Skeletal muscle satellite cell (primary cell): ENCODE results near the gene COL8A2.
A peak's percentile ranks its signal among the peaks of the same experiment; 100 is the strongest.

ENCODE experiments used
- H3K27me3 ChIP-seq: 2 replicates; pipeline ENCODE4 v1.7.0; 2013; ENCODE audit warnings: low read length; ENCODE audit not compliant: control insufficient read depth, insufficient read depth
- H3K36me3 ChIP-seq: 2 replicates; pipeline ENCODE4 v1.7.0; 2013; ENCODE audit warnings: mild to moderate bottlenecking, control low read depth, low read length; ENCODE audit not compliant: insufficient read depth
- H3K4me1 ChIP-seq: 2 replicates; pipeline ENCODE4 v1.7.0; 2013; ENCODE audit warnings: low read length; ENCODE audit not compliant: control insufficient read depth, insufficient read depth
- H3K4me2 ChIP-seq: 2 replicates; pipeline ENCODE4 v1.7.0; 2013; ENCODE audit warnings: mild to moderate bottlenecking, low read length
- H3K4me3 ChIP-seq: 2 replicates; pipeline ENCODE4 v1.7.0; 2013; ENCODE audit warnings: low read length
- H3K9ac ChIP-seq: 2 replicates; pipeline ENCODE4 v1.7.0; 2013; ENCODE audit warnings: mild to moderate bottlenecking, low read depth, low read length, moderate library complexity
- H3K9me3 ChIP-seq: replicated peaks from 2 replicates; pipeline ENCODE4 v1.7.0; 2013; ENCODE audit warnings: mild to moderate bottlenecking, control low read depth, low read length

COL8A2 gene

DNA sequence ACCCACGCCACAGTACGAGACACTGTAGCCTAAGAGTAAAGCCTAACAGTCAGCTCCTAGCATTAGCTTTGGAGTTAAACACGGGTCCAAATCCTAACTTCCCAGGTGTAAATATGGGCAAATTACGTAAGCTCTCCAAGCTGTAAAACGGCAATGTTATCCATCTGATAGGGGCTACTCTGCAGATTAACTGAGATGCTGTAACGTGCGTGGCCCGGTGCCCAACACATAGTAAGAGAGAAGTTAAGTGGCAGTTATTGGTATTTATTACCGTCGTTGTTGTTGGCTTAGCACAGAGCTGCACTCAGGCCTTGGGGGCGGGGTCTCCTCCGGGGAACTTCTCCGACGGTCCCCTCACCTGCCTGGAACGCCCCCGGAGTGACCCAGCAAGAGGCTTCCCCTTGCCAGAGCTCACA lies 23.8 kb upstream of the COL8A2 start:
- Histone ChIP-seq H3K36me3 (peaks cover 4% of the 10 kb centered on the region), H3K4me3 (peak overlapping the region; percentile 85), H3K9me3 (no peaks in the 10 kb centered on the region), H3K9ac (peak overlapping the region; percentile 92), H3K4me2 (peak overlapping the region; percentile 85), H3K4me1 (peaks cover 34% of the 10 kb centered on the region), H3K27me3 (no peaks in the 10 kb centered on the region)

DNA sequence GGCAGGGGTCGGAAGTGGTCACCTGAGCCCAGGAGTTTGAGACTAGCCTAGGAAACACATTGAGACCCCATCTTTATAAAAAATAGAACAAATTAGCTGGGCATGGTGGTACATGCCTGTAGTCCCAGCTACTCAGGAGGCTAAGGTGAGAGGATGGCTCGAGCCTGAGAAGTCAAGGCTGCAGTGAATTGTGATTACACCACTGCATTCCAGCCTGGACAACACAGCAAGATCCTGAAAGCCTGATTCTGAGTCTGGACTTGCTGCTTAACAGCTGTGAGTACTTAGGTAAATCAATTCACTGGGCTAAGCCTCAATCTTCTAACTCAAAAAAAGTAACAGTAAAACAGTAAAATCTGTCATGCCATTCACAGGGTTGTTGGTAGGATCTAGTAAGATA lies 19.4 kb upstream of the COL8A2 start:
- H3K36me3 ChIP-seq, result peaks cover 20% of the 10 kb centered on the region
- no peaks in the 10 kb centered on the region for H3K27me3 ChIP-seq
- no peak overlapping the region for H3K4me3 ChIP-seq
- H3K9me3 ChIP-seq, result no peaks in the 10 kb centered on the region
- no peak overlapping the region for H3K9ac ChIP-seq
- no peak overlapping the region for H3K4me2 ChIP-seq
- peaks cover 23% of the 10 kb centered on the region for H3K4me1 ChIP-seq

DNA sequence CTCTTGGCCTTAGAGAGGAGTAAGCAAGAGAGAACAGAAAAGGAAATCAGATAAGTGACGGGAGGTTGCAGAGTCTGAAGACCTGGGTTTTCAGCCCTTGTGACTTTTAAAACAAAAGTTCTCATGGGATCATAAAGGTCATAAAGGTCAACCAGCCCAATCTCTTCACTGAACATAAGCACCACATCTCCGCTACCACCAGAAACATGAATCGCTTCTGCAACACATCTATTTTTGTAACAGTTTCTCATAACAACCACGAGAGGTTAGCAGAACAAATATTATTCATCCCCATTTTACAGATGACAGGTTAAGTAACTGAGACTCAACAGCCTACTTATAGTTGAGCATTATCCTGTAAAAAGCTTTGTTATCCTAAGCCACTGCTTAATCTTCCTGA lies 18.4 kb upstream of the COL8A2 start:
- Histone ChIP-seq H3K9ac (no peak overlapping the region), H3K4me1 (peaks cover 21% of the 10 kb centered on the region), H3K36me3 (peaks cover 24% of the 10 kb centered on the region), H3K4me3 (no peak overlapping the region), H3K9me3 (no peaks in the 10 kb centered on the region), H3K4me2 (no peak overlapping the region), H3K27me3 (no peaks in the 10 kb centered on the region)

DNA sequence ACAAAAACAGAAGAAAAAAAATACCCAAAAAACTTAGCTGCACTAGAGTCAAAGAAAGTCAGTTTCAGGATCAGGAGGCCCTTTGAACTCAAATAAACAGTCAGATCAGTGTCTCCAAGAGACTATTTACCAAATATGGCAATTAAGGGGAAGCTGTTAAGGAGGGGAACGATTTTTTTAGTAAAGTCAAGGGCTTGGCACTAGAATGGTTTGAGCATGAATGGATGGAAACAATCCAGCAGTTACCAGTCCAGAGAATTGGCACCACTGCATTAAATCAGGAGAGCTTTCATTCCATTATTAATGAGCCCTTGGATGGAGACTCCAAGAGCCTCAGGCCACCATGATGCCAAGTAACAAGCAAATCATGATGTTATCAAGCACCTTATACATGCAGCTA lies 17.1 kb upstream of the COL8A2 start:
- peaks cover 37% of the 10 kb centered on the region for H3K36me3 ChIP-seq
- peaks cover 22% of the 10 kb centered on the region for H3K4me1 ChIP-seq
- H3K9ac ChIP-seq, result no peak overlapping the region
- H3K4me2 ChIP-seq, result no peak overlapping the region
- H3K27me3 ChIP-seq, result no peaks in the 10 kb centered on the region
- no peaks in the 10 kb centered on the region for H3K9me3 ChIP-seq
- H3K4me3 ChIP-seq, result no peak overlapping the region

- peaks cover 48% of the 10 kb centered on the region for H3K4me1 ChIP-seq
- no peak overlapping the region for H3K4me2 ChIP-seq
- peaks cover 44% of the 10 kb centered on the region for H3K36me3 ChIP-seq
- no peaks in the 10 kb centered on the region for H3K9me3 ChIP-seq
- no peaks in the 10 kb centered on the region for H3K27me3 ChIP-seq
- H3K9ac ChIP-seq, result no peak overlapping the region
- no peak overlapping the region for H3K4me3 ChIP-seq
Observed at GRCh38 chr1:36139521-36139920, 14.5 kb upstream of the COL8A2 start.

GRCh38 chr1:36137776-36138175 lies 12.8 kb upstream of the COL8A2 start:
- no peak overlapping the region for H3K4me3 ChIP-seq
- H3K4me2 ChIP-seq, result no peak overlapping the region
- H3K36me3 ChIP-seq, result peaks cover 37% of the 10 kb centered on the region
- no peak overlapping the region for H3K9ac ChIP-seq
- no peaks in the 10 kb centered on the region for H3K27me3 ChIP-seq
- no peaks in the 10 kb centered on the region for H3K9me3 ChIP-seq
- H3K4me1 ChIP-seq, result peaks cover 64% of the 10 kb centered on the region

GRCh38 chr1:36137226-36137625 lies 12.2 kb upstream of the COL8A2 start:
- Histone ChIP-seq H3K4me3 (no peak overlapping the region), H3K4me1 (peaks cover 64% of the 10 kb centered on the region), H3K9me3 (no peaks in the 10 kb centered on the region), H3K4me2 (no peak overlapping the region), H3K36me3 (peaks cover 37% of the 10 kb centered on the region), H3K27me3 (no peaks in the 10 kb centered on the region), H3K9ac (peak overlapping the region; percentile 37)

GRCh38 chr1:36136535-36136934 lies 11.5 kb upstream of the COL8A2 start:
- no peak overlapping the region for H3K4me3 ChIP-seq
- H3K36me3 ChIP-seq, result peaks cover 37% of the 10 kb centered on the region
- no peaks in the 10 kb centered on the region for H3K9me3 ChIP-seq
- H3K27me3 ChIP-seq, result no peaks in the 10 kb centered on the region
- peak overlapping the region; percentile 40 for H3K4me2 ChIP-seq
- peak overlapping the region; percentile 37 for H3K9ac ChIP-seq
- H3K4me1 ChIP-seq, result peaks cover 64% of the 10 kb centered on the region

DNA sequence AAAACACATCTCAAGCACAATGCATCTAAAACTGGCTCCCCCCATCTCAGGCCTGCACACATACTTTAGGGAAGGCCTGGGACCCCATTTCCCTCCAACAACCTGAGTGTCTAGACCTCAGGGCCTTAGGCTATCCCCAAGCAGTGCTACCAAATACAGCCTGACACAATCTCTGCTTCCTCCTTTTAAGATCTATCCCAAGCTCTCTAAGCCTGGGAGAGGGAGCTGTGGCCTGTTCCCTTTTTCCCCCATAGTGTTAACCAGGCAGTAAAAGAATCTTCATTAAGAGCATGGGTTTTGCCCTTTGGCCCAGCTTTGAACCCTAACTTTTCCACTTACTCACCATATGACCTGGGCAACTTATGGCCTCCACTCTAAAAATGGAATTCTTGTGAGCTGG lies 10.8 kb upstream of the COL8A2 start:
- peaks cover 37% of the 10 kb centered on the region for H3K36me3 ChIP-seq
- H3K27me3 ChIP-seq, result no peaks in the 10 kb centered on the region
- no peaks in the 10 kb centered on the region for H3K9me3 ChIP-seq
- peaks cover 59% of the 10 kb centered on the region for H3K4me1 ChIP-seq
- H3K4me3 ChIP-seq, result no peak overlapping the region
- no peak overlapping the region for H3K4me2 ChIP-seq
- peak overlapping the region; percentile 30 for H3K9ac ChIP-seq

- Histone ChIP-seq H3K27me3 (no peaks in the 10 kb centered on the region), H3K36me3 (peaks cover 37% of the 10 kb centered on the region), H3K9me3 (no peaks in the 10 kb centered on the region), H3K4me2 (no peak overlapping the region), H3K9ac (no peak overlapping the region), H3K4me1 (peaks cover 54% of the 10 kb centered on the region), H3K4me3 (no peak overlapping the region)
Observed at GRCh38 chr1:36135330-36135667, 10.3 kb upstream of the COL8A2 start.

DNA sequence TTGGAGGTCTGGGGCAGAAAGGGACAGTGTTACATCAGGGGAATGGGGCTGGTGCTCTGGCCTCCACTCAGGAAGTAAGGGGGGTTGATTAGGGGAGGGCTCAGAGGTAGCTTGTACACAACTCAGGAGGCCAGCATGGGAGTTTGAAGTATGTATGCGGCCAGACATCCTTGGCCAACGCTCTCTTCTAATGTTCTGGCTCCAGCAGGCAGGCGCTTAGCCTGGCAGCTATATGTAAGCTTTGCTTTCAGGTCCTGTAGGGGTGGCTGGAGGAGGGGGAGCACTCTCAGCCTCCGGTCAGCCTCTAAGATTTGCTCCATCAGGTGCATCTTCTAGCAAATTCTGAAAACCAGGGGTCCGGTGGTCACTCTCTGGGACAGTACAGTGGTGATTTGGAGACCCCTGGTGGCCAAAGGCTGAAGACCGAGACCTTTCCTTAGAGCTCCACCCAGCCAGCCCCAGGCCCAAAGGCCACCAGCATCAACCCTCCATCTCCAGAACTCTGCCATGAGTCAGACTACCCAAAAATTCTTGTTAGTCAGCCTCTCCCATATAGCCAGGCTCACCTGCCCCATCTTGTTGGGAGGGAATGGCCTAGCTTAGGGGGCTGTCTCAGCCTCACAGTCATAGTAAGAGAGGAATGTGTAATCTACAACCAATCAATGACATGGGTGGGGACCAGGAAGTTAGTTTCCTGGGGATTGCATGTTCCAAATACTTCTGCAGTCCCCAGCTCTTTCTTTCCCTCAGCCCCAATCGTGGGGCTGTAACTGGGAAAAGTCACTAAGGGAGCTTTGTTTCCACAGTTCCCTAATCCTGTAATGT lies 9.7 kb upstream of the COL8A2 start:
- Histone ChIP-seq H3K9ac (no peak overlapping the region), H3K9me3 (no peaks in the 10 kb centered on the region), H3K27me3 (no peaks in the 10 kb centered on the region), H3K4me2 (no peak overlapping the region), H3K36me3 (peaks cover 31% of the 10 kb centered on the region), H3K4me3 (no peak overlapping the region), H3K4me1 (peaks cover 51% of the 10 kb centered on the region)

- H3K4me1 ChIP-seq, result peaks cover 51% of the 10 kb centered on the region
- H3K9ac ChIP-seq, result no peak overlapping the region
- peaks cover 27% of the 10 kb centered on the region for H3K36me3 ChIP-seq
- no peak overlapping the region for H3K4me2 ChIP-seq
- H3K9me3 ChIP-seq, result no peaks in the 10 kb centered on the region
- no peaks in the 10 kb centered on the region for H3K27me3 ChIP-seq
- no peak overlapping the region for H3K4me3 ChIP-seq
Observed at GRCh38 chr1:36134031-36134430, 9.0 kb upstream of the COL8A2 start.
